ENCODE results near the gene WNK4.

Gene WNK4

DNA sequence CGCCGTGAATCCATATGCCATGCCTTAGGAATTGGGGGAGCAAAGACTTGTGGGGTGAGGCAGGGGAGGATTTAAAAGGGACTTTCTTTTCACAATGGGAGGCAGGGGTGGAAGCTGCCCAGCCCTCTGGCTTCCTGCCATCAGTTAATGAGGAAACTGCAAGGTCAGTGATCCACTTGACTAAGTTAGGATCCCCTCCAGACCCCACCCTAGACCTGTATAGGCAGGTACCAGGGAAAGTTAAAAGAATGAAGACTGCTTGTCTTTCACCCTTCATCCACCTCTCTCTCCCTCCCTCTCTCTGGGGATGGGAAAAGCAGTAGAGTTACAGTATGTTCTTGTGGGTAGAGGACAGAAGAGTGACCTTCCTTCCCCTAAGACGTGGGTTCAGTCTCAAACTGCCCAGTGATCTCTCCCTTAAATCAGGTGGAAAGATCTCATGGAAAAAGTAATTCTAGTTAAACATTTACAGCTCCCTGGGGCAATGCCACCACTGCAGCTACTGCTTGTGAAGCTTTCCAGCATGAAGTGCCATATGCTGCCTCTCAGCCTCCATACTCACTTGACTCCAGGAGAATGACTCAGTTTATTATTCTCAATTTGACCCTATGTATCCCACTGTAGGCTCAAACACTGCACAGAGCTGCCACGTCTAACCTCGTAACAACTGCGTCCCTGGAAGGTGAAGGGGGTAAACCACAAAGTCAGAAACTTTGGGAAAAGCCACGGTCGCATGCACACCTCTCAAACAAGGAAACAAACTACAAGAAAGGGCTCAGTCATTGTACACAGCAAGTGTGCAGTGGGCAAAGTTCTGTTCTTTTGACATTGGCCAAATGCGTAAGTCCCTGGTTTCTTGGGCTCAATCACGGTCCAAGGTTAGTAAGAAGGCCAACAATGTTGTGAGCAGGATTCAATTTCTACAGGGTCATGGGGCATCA is 16.9 kb downstream of the WNK4 start:
- DNase-seq = no peak

DNA sequence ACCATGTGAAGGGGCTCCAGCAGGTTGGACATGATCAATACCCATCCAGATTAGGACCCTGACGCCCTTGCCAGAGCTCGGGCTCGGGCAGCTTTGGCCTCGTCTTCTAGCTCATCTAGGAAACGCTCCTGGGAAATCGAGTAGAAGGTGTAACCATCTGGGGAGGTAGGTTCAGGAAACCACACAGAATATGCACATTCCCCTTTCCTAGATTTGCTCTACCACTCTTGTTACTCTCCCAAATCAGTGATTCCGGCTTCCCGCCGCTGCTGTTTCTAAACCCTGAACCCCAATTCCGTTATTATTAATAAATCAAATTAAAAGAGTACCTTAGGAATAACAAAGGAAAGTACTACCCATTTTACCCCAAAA is 17.6 kb downstream of the WNK4 start:
- no peak for DNase-seq

DNA sequence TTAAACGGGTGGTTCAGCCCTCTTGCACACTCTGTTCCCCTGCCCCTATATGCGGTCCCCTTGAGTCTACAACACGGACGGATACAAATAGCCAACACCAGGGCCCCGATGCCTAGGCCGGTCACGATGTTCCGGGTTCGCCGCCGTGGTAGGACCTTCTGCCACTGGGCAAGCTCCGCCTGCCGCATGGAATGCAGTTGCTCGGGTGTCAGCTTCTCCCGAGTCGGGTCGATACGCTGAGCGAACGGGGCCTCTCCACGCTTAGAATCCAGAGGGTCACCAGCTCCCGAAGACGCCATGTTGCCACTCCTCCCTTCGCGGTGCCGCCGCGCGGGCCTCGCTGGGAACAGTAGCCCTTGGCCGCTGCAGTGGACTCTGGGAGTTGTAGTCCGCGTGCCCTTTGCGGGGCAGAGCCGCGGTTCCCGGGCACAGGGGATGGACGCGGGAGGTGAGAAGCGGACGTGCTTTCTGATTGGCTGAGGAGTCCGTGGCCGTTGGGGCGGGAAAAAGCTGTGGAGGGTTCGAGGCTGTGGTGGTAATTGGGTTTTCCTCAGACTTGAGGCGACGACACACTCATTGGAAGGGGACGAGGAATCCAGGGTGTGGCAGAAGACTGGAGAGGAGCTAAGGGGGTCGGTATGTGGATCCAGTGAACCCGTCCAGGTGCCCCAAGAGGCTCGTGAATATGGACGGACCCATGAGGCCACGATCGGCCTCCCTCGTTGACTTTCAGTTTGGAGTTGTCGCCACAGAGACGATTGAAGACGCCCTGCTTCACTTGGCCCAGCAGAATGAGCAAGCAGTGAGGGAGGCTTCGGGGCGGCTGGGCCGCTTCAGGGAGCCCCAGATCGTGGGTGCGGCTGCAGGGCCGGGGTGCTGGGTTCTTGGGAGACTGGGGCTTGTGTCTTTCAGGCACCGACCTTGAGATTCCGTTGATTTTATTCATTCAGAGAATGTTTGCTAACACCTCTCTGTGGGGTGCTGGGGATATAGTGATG is 18.3 kb downstream of the WNK4 start, which contains the start of the genes CNTD1 and COA3:
CNTD1 (plus strand) TSS at position 479 of the 998 bp plus-strand sequence; CDS start at position 686, 207 bp downstream.
COA3 (minus strand) TSS at position 322 of the 998 bp plus-strand sequence; CDS start at position 299, 23 bp downstream.
- peak; percentile 28 to 61 (median 47) for DNase-seq

DNA sequence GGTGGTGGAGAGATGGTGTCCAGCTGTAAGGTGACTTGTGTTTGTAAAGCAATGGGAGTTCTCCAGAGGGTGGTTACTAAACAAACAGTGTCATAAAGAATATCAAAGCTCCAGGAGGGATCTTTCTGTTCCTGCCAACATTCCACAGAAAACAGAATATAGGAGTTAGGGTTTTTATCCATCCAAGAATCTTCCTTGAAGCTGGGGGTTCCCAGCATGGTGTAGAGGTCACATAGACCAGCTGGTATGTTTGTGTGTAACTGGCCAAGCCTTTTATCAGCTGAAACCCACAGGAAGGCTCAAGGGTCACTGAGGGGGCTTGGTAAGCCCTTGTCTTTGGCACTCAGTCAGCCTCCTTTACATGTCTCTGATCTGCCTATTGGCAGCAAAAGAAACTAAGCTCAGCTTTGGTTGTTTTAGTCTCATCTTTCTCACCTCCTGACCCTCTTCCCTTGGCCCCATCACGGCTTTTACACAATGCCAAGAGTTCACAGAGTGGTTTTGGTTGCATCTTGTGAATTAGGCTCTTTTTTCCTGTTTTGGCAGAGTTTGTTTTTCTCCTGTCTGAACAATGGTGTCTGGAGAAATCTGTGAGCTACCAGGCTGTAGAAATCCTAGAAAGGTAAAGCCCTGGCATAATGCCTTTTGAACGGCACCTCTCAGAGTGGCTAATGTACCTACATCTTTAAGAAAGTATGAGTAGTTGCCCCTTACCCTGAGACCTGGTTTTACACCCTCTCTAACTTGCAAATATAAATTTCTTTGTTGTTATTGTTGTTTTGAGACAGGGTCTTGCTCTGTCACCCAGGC is 22.9 kb downstream of the WNK4 start:
- DNase-seq = no peak

DNA sequence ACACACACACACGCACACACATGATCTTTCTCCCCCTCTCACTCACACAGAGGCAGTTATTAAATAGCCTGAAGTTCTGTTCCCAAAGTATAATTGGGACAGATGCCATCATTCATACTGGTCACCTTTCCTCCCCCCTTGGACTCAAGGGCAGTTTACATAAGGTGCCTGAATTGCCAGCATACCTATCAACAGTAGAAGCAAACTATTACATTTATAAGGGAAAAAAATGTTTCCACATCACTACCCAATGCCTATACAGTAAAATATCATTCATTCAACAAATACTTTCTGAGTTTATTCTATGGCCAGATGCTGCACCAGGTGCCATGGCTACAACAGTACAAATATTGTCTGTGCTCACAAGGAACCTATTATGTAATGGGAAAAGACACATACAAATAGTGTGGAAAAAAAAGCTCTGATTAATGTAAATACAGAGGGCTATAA is 24.5 kb downstream of the WNK4 start:
- no peak for DNase-seq

DNA sequence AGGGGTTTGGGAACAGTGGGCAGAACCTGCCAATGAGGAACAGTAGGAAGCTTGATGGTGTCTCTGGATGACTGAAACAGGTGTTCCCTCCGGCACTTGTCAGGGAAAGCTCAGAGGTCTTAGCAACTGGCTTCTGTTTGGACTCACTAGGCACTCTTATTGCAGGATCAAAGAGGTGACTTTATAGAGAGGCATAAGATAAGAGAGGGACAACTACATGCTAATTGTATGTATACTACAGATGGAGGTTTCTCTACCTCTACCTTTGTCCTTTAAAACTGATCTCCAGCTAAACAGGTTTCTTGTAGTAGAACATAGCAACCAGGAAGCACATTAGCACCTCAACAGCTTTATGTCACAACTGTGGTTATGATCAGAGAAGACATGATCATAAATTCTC is 25.8 kb downstream of the WNK4 start:
- no peak for DNase-seq

DNA sequence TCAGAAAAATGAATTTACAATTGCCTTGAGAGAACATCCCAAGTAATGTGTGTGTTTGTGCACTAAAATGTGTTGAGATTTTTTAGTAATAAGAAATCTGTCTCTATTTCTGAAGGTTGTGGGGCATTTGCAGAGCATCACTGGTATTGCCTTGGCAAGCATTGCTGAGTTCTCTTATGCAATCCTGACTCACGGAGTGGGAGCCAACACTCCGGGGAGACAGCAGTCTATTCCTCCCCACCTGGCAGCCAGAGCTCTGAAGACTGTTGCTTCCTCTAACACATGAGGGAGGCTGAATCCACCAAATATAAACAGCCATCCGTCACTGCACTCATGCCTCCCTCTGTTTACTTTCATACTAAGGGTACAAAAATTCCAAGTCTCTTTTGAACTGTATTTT is 28.8 kb downstream of the WNK4 start:
- no peak for DNase-seq

DNA sequence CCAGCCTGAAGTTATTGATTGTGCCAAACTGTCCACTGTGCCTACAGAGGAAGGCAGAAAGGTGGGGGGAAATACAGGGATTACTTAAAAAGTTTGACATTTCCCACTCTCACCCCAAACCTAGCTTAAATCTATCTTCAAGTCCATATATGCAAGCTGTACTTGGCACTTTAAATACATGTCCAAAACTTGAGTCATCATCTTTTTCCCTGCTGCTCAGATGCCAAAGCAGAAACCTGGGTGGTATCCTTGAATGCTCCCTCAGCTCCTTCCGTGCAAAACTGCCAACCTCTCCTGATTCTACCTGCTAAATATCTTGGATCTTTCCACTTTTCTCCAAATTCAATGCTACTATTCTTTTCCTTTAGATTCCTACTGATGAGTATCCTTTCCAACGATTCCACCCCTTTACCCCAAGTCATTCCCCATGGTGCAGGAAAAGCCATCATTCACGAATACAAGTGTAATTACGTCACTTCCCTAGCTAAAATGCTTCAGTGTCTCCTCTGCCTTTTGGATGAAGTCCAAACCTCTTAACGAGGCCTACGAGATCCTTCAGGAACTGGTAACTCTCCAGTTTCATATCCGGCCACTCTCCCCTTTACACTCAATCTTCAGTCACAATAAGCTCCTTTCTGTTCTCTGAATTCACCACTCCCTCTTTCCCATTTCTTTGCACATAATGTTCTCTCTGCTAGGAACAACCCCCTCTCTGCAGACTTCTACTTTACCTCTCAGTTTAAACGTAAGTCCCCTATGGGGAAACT is 34.4 kb downstream of the WNK4 start:
- DNase-seq = no peak

DNA sequence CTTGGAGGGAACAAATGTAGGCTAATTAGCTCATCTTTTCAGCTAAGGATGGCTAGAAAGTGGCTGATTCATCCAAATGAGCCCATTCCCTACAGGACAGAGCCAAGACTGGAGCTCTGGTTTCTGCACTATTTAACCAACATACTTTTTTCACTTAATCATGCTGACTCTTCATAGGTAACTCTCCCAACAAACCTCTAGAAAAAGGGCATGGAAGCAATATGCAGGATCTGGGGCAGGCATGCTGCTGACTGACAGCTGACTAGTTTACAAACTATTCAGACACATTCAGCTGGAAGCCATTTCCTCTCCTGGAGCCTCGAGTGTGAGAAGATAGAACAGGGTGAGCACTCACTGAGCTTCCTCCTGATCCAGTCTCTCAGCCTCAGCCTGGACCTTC is 37.5 kb downstream of the WNK4 start:
- no peak for DNase-seq

DNA sequence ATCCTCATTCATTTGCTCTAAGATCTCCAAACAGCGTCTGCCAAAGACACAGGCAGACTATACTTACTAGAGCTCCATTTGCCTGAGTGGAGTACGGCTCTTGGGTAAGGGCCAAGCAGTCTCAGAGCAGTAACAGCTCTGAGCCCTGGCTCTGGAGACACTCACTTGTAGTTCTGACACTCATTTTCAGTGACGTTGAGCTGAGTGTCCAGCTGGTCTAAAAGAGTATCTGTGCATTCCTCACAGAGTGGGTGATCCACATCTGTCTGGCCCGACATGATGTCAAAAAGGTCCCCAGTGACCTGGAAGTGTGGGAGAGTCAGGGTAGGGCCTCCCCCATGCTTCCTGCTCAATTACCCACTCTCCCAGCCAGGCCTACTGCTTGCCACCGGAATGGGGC is 38.0 kb downstream of the WNK4 start:
- no peak for DNase-seq

DNA sequence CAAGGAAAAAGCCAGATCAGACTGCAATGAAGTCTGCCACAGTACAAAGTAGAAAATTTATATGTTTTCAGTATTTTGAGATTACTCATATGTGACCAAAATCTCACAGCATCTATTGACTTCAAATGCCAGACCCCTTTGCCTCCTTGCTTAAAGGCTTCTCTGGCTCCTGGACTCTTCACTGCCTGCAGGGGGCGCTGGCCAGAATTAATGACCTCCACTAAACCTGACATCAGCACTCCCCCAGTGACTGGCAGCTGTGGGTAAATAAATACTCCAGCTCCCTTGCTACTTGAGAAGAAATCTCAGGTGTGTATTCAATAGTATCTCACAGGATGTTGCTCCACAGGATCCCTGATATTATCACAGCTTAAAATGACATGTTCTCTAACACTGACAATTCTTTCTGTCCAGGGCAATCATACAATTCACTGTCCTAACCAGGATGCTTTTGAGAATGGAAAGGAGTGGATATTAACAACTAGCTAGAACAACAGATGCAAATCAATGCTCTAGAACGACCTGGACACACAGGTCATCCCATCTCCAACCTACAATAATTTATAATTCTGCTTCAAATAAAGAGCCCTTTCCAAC is 39.6 kb downstream of the WNK4 start:
- DNase-seq = peak in 5 of 6 experiments; percentile 16 to 50 (median 30)

DNA sequence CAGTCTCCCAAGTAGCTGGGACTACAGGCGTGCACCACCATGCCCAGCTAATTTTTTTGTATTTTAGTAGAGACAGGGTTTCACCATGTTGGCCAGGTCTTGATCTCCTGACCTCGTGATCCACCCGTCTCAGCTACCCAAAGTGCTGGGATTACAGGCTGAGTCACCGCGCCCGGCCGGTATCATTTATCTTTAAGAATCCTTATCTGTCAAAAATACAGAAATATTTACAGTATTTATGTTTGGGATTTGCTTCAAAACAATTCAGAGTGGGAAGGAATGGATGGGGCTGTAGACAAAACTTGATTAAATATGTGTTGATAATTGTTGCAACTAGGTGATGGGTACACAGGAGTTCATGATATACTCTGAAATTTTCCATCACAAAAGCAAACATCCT is 40.8 kb downstream of the WNK4 start:
- no peak for DNase-seq

DNA sequence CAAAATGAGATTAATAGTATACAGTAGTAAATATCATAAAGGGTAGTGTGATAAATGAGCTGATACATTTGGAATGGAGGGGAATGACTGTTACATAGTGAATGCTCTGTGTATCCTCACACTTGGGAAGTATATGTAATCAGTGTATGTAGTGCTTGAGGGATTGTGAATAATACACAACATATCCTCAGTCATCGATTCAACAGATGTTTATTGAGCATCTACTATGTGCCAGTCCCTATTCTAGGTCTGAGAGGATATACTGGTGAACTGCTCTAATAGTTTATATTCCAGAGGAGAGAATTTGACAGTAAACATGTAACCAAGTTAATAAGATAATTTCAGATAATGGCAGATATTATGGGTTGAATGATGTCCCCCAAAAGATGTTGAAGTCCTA is 47.1 kb downstream of the WNK4 start:
- no peak for DNase-seq

DNA sequence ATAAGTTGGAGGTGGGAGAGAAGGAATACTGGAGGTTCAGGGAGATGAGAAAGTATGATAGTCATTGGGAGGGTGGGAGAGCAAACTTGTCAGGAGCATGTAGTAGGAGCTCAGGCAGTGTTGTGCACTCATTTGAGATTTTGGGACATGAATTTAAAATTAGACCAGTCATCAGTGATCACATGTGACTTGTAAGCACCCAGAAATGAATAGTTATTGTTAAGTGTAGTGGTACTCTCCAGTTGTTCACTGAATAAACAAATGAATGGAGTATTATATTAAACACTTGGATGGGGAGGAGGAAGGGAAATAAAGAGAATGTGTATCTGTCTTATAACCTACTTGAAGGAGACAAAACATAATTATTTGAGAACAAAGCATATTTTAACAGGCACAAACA is 50.6 kb downstream of the WNK4 start:
- DNase-seq = no peak

DNA sequence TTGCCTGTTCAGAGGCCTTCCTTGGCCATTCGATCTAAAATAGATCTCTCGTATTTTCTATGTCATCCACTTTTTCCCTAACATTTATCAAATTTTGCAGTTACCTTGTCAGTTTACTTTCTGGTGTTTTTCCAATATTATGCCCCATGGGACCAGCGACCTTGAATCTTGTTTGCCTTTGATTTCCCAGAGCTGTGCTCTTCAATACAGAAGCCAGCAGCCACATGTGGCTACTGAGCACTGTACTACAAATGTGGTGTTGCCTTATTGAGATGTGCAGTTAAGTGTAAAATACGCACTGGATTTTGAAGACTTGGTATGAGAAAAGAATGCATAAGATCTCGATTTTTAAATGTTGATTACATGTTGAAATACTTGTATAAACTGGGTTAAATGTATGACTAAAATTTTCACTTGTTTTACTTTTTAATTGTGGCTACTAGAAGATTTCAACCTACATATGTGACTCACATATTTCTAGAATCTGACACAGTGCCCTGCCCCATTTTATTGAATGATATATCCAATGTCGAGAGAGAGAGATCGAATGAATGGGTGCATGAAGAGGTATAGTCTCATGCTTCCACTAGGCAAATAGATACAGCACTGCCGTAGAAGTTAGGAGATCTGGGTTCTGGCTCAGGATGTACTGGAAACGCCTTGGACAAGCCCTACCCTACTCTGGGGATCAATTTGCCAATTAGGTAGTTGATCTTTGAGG is 52.0 kb downstream of the WNK4 start:
- no peak for DNase-seq

DNA sequence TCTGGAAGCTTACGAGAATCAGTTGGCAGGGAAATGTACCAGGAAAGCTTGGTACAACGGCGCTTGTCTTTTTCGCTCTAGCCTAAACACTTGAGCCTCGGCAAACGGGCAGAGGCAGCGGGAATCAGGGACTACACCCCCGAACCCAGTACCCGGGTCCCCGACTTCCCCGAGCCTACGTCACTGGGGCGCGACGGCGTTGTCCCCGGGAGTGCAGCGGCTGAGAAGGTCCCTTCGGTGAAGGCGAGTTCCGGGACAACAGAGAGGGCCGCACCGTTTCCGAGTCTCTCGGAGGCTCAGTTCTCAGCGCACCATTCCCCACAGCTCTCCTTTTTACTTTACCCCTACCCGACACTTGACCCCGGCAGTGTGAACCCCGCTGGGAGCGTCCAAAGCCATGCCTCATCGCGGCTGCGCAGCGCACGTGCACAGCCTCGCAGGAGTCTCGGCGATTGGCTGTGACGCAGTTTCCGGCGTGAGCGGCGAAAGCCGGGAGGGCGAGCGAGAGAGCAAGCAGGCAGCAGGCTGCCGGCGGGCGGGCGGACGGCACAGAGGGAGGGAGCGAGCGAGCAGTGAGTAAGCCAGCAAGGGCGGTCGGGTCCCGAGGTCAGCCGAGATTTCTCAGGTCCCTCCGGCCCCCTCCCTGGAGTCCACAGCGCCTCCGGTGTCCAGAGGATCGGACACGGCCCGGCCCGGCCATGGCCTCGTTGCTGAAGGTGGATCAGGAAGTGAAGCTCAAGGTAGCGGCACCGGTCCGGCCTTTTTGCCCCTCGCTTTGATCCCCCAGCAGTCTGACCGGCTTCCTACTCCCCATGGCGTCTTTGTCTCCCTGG is 52.7 kb downstream of the WNK4 start, which contains the start of gene PSME3:
PSME3 (plus strand) TSS at position 464 of the 833 bp plus-strand sequence; CDS start at position 699, 235 bp downstream.
- peak; percentile 81 to 97 (median 90) for DNase-seq

DNA sequence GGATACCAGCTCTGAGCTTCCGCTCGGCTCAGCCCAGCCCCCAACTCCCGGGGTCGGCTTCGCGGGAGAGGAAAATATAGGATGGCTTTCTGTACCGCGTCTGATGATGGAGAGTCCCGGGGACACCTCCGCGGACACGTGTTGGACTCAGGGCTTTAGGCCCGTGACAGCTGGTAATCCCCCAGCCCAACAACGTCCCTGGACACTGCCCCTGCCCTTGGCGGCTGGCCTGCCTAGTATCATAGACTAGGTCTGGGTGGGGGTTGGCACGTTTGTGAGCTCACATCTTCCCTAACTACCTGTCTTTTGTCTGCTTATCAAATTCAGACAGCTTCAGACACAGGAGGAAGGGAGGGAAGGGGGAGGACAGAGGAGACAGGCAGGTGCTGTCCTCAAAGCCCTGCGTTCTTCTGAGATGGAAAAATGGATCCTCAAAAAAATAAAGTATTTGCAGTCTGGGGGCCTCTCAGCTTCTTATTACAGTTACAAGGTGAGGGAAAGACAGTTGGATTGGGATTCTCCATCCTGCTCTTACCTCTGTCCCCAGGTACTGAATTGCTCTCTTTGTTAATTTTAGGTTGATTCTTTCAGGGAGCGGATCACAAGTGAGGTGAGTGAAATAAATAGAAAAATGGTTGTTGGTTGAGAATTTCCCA is 53.5 kb downstream of the WNK4 start:
- DNase-seq = peak in 1 of 6 experiments; percentile 29

DNA sequence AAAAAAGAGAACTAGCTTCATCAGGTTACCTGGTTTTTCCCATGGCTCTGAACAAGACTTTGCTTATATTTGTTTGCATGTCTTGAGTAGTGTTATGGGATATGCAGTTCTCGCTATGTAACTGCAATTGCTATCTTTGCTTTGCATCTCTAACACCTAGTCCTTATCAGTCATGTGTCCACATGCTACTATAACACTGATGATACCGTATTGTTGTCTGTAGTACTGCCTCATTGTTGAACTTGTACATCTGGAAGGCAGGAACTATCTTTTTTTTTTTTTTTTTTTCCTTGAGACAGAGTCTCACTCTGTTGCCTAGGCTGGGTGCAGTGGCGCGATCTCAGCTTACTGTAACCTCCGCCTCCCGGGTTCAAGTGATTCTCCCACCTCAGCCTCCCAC is 55.3 kb downstream of the WNK4 start:
- DNase-seq = no peak
